GM23338 (cell line): ENCODE results near the gene GGA2. TPM values are rescaled to one million over a fixed set of nuclear protein-coding genes. Genes with fewer than 3 reads are reported as not detected.

Source experiments
- CREB1 ChIP-seq: fragments of 250-450 bp; sonication (Bioruptor Pico); IDR thresholded peaks from 2 replicates; pipeline ENCODE4 v1.5.0; 2020; ENCODE audit warnings: low read depth, mild to moderate bottlenecking, moderate library complexity
- EZH2phosphoT487 ChIP-seq: fragments of 200-600 bp; sonication (generic); IDR thresholded peaks from one replicate; pipeline ENCODE4 v1.8.1; 2018; ENCODE audit warnings: antibody characterized with exemption; ENCODE audit not compliant: unreplicated experiment
- JUNB ChIP-seq: IDR thresholded peaks from one replicate; pipeline ENCODE4 v1.6.1; 2016; ENCODE audit warnings: antibody characterized with exemption; ENCODE audit not compliant: unreplicated experiment
- NANOG ChIP-seq: IDR thresholded peaks from 2 replicates; pipeline ENCODE4 v1.6.1; 2016; ENCODE audit warnings: antibody characterized with exemption, borderline replicate concordance
- POLR2AphosphoS5 ChIP-seq: IDR thresholded peaks from 2 replicates; pipeline ENCODE4 v1.6.1; 2016; ENCODE audit warnings: antibody characterized with exemption, low read depth
- STAT1 ChIP-seq: IDR thresholded peaks from one replicate; pipeline ENCODE4 v1.6.1; 2016; ENCODE audit warnings: antibody characterized with exemption; ENCODE audit not compliant: unreplicated experiment
- ZNF114 ChIP-seq: fragments of 250-450 bp; sonication (Bioruptor Pico); IDR thresholded peaks from 2 replicates; pipeline ENCODE4 v1.5.0; 2020; ENCODE audit warnings: mild to moderate bottlenecking, moderate library complexity
- polyA plus RNA-seq: library from polyadenylated mRNA; unstranded; fragments of >200 nt; fragmentation: Nextera tagmentation; extraction: Ambion mirVana; gene quantifications from 2 replicates; pipeline ENCODE4 v1.2.1, GENCODE V29; 2016
- total RNA-seq: library from RNA; depleted of rRNA; stranded (reverse); fragments of >200 nt; shearing (Covaris generic); gene quantifications from 2 replicates; pipeline ENCODE4 v1.2.3, GENCODE V29; 2014
- TF ChIP-seq, protein P1 (sequence below): fragments of 250-450 bp; sonication (Bioruptor Pico); IDR thresholded peaks from 2 replicates; pipeline ENCODE4 v1.5.0; 2020; ENCODE audit warnings: mild to moderate bottlenecking, moderate library complexity
- TF ChIP-seq, protein P2 (sequence below): IDR thresholded peaks from one replicate; pipeline ENCODE4 v1.6.1; 2018; ENCODE audit warnings: antibody characterized with exemption; ENCODE audit not compliant: unreplicated experiment

Gene GGA2
- total and polyA plus RNA-seq, 2 experiments from 2014 or later: 40.3 to 76.6 TPM

DNA sequence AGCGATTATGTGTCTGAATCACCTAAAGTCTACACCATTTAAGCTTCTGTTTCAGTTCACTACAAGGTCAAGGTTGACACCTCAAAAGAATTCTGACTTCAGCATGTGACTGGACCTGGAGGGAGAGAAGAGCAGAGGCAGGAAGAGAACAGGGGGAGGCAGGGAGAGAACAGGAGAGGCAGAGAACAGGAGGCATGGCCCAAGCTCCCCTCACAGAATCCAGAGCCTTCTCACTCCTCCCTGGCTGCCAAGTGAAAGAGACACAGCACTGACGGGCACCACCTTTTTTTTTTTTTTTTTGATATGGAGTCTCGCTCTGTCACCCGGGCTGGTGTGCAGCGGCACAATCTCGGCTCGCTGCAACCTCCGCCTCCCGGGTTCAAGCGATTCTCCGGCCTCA, 11.4 kb downstream of the GGA2 start (continued):
- TF ChIP-seq, protein P1, sequence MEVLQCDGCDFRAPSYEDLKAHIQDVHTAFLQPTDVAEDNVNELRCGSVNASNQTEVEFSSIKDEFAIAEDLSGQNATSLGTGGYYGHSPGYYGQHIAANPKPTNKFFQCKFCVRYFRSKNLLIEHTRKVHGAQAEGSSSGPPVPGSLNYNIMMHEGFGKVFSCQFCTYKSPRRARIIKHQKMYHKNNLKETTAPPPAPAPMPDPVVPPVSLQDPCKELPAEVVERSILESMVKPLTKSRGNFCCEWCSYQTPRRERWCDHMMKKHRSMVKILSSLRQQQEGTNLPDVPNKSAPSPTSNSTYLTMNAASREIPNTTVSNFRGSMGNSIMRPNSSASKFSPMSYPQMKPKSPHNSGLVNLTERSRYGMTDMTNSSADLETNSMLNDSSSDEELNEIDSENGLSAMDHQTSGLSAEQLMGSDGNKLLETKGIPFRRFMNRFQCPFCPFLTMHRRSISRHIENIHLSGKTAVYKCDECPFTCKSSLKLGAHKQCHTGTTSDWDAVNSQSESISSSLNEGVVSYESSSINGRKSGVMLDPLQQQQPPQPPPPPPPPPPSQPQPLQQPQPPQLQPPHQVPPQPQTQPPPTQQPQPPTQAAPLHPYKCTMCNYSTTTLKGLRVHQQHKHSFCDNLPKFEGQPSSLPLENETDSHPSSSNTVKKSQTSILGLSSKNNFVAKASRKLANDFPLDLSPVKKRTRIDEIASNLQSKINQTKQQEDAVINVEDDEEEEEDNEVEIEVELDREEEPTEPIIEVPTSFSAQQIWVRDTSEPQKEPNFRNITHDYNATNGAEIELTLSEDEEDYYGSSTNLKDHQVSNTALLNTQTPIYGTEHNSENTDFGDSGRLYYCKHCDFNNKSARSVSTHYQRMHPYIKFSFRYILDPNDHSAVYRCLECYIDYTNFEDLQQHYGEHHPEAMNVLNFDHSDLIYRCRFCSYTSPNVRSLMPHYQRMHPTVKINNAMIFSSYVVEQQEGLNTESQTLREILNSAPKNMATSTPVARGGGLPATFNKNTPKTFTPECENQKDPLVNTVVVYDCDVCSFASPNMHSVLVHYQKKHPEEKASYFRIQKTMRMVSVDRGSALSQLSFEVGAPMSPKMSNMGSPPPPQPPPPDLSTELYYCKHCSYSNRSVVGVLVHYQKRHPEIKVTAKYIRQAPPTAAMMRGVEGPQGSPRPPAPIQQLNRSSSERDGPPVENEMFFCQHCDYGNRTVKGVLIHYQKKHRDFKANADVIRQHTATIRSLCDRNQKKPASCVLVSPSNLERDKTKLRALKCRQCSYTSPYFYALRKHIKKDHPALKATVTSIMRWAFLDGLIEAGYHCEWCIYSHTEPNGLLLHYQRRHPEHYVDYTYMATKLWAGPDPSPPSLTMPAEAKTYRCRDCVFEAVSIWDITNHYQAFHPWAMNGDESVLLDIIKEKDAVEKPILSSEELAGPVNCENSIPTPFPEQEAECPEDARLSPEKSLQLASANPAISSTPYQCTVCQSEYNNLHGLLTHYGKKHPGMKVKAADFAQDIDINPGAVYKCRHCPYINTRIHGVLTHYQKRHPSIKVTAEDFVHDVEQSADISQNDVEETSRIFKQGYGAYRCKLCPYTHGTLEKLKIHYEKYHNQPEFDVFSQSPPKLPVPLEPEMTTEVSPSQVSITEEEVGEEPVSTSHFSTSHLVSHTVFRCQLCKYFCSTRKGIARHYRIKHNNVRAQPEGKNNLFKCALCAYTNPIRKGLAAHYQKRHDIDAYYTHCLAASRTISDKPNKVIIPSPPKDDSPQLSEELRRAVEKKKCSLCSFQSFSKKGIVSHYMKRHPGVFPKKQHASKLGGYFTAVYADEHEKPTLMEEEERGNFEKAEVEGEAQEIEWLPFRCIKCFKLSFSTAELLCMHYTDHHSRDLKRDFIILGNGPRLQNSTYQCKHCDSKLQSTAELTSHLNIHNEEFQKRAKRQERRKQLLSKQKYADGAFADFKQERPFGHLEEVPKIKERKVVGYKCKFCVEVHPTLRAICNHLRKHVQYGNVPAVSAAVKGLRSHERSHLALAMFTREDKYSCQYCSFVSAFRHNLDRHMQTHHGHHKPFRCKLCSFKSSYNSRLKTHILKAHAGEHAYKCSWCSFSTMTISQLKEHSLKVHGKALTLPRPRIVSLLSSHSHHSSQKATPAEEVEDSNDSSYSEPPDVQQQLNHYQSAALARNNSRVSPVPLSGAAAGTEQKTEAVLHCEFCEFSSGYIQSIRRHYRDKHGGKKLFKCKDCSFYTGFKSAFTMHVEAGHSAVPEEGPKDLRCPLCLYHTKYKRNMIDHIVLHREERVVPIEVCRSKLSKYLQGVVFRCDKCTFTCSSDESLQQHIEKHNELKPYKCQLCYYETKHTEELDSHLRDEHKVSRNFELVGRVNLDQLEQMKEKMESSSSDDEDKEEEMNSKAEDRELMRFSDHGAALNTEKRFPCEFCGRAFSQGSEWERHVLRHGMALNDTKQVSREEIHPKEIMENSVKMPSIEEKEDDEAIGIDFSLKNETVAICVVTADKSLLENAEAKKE (CRISPR knock-in tag): no peak
- TF ChIP-seq EZH2phosphoT487 (no peak), STAT1 (no peak), POLR2AphosphoS5 (no peak), NANOG (no peak), CREB1 (CRISPR knock-in tag) (no peak), ZNF114 (no peak), JUNB (no peak)
- TF ChIP-seq, protein P2, sequence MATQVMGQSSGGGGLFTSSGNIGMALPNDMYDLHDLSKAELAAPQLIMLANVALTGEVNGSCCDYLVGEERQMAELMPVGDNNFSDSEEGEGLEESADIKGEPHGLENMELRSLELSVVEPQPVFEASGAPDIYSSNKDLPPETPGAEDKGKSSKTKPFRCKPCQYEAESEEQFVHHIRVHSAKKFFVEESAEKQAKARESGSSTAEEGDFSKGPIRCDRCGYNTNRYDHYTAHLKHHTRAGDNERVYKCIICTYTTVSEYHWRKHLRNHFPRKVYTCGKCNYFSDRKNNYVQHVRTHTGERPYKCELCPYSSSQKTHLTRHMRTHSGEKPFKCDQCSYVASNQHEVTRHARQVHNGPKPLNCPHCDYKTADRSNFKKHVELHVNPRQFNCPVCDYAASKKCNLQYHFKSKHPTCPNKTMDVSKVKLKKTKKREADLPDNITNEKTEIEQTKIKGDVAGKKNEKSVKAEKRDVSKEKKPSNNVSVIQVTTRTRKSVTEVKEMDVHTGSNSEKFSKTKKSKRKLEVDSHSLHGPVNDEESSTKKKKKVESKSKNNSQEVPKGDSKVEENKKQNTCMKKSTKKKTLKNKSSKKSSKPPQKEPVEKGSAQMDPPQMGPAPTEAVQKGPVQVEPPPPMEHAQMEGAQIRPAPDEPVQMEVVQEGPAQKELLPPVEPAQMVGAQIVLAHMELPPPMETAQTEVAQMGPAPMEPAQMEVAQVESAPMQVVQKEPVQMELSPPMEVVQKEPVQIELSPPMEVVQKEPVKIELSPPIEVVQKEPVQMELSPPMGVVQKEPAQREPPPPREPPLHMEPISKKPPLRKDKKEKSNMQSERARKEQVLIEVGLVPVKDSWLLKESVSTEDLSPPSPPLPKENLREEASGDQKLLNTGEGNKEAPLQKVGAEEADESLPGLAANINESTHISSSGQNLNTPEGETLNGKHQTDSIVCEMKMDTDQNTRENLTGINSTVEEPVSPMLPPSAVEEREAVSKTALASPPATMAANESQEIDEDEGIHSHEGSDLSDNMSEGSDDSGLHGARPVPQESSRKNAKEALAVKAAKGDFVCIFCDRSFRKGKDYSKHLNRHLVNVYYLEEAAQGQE: no peak
